ENCODE data around the gene FERMT2.
"Not testable (repeated sequence)": the region's sequence is repeated elsewhere in the genome, so short reads cannot be mapped to it uniquely, and the experiment has no call there.

FERMT2 gene

DNA sequence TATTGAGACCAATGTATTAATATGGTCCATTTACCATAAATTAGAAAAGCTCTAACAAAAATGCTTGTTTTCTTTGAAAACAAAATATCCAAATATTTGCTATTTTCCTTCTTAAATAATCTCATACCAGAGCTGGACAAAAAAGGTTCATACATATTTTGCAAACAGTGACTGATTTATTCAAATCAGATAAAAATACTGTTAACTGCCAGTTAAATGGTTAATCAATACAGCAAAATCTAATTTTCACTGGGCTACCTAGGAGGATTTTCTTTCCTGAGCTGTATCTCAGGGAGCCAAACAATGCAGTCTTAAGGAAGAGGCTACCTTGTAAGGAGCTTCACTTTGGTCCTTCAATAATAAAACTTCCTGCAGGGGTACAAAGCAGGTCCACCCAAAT lies 2.0 kb downstream of the FERMT2 start:
- no peak for FAIRE-seq
- DNase-seq (ENCODE audit: insufficient read length, low spot score) = no peak

DNA sequence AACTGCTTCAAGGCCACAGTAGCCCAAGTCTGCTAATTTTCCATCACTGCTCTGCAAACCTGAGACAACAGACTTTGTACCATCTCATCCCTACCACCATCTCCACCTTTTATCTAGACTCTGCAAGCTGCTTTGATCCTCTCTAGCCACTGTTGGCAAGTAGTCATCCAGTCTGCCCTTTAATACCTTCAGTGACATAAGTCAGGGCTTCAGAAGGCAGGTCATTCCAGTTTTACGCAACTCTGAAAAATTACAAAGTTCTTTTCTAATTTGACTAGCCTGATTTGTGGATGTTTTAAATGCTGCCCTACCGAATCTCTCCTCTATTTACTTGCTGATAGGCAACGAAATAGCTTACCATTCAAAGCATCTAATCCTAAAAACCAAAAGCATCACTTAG lies 2.8 kb downstream of the FERMT2 start:
- no peak for FAIRE-seq
- DNase-seq (ENCODE audit: insufficient read length, low spot score) = no peak

- FAIRE-seq (no peak), DNase-seq (ENCODE audit: insufficient read length, low spot score) (no peak)
These were observed 6.6 kb downstream of the FERMT2 start for GRCh38 chr14:52944254-52944653.

DNA sequence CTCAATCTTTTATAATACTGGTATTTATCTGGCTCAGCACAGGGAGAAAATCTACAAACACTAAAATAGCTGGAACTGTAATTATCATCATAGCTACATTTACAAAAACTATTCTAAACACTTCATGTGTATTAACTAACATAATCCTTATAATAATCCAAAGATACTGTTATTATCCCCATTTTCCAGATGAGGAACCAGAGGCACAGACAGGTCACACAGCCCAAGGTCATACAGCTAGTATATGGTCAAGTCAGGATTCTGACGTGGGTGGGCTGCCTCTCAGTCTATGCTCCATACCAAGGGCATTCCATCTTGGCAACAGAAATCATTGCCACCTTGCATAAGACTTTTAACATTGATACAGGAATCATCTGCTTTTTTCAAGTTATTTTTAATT lies 11.4 kb downstream of the FERMT2 start:
- FAIRE-seq (no peak), DNase-seq (ENCODE audit: insufficient read length, low spot score) (no peak)

DNA sequence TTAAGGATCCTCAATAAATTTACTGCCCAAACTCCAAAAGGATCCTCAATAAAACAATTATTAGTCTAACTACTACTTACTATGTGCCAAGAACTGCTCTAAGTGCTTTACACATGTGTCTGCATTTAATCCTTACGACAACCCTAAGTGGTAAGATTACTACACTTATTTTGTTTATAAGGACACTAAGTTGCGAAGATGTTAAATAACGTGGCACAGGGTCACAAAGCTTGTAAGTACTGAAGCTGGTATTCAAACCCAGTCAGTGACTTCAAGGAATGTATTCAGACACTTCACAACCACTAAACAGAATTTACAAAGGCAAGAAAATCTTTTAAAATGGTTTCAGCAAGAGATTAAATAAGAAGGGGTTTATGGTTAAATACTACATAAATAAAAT lies 13.0 kb downstream of the FERMT2 start:
- FAIRE-seq = no peak
- DNase-seq (ENCODE audit: insufficient read length, low spot score) = no peak

DNA sequence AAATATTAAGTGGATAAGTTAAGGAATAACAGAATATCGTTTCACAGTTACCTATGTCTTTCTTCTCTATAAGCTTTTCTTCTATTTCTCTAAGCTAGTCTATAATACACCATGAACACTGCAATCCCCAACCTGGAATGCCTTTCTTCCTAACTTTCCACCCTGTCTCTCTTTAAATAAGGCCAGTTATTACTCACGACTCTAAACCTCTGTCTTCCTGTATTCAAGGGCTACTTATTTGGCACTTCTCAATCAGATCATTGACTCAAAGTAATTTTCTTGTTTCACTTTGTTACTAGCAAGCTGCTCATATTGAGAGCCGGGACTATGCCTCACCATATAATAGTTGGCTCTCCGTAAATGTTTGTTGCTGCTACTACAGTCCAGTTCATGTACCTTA lies 13.5 kb downstream of the FERMT2 start:
- no peak for FAIRE-seq

GRCh38 chr14:52936437-52936836 lies 14.4 kb downstream of the FERMT2 start:
- DNase-seq (ENCODE audit: insufficient read length, low spot score) = no peak
- FAIRE-seq = no peak

More for the DNA sequence above, 13.5 kb downstream of the FERMT2 start:
- DNase-seq (ENCODE audit: insufficient read length, low spot score) = no peak

DNA sequence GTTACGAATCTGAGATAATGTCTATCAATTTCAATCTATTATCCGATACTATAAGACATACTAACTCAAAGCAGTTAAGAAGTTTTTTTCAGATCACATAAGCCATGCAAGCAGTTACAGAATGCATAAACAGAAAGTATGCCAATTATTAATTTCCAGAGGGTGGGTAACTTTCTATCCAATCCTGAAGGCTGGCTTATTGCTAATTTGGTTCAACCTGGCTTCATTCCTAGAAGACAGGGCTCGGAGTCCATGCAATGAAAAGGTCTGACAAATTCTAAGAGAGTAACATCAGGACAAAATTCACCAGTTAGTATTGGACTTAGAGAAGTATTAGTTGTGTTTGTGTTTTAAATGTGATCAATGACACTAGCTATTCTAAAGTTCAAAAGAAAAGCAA lies 15.0 kb downstream of the FERMT2 start:
- FAIRE-seq = no peak
- DNase-seq (ENCODE audit: insufficient read length, low spot score) = no peak

DNA sequence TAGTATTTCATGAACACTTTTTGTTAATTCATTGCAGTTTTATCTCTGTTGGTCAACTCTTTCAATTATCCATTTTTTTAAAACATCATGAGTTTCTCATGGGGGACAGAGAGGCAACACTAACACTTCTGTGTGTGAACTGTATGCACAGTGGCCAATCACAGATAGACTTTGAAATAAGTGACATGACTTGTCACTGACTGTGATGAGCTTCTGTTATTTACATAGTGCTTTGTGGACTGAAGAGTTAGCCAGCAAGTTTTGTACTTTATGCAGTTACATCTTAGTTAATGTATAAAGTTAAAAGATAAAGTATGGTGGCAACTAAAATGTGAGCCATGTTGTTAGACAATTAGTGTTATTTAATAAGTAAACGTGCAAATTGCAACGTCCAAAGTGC lies 16.1 kb downstream of the FERMT2 start:
- no peak for DNase-seq (ENCODE audit: insufficient read length, low spot score)
- FAIRE-seq = no peak

- FAIRE-seq (no peak), DNase-seq (ENCODE audit: insufficient read length, low spot score) (no peak)
These were observed 21.6 kb downstream of the FERMT2 start for GRCh38 chr14:52929192-52929807.

GRCh38 chr14:52926953-52927352 lies 23.9 kb downstream of the FERMT2 start:
- DNase-seq (ENCODE audit: insufficient read length, low spot score) (no peak), FAIRE-seq (no peak)

DNA sequence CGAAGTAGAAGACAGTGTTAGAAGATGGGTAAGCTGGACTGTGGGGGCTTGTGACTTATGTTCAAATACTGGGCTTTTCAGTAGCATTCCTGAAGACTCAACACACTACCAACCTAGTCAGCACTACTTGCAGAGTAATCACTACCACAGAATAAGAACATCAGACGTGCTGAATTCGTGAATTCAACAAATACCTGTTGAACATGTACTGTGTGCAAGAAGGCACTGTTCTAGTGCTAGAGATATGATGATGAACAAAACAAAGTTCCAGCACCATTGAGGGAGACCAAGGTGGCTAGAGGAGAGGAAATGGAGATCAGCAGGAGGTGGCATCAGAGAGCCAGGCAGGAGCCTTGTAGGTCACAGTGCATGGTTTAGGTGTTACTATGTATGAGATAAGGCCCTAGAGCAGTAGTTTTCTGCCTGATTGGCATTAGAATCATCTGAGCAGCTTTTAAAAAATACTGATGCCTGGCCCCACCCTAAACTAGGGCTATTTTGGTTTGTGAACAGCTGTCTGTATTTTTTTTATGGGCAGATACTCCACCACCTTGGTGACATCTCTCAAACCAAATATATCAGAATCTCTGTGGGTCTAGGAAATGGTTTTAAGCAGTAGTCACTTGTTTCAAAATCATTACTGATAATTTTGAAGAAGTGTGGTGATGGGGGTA lies 26.8 kb downstream of the FERMT2 start:
- no peak for FAIRE-seq
- DNase-seq (ENCODE audit: insufficient read length, low spot score) = no peak

DNA sequence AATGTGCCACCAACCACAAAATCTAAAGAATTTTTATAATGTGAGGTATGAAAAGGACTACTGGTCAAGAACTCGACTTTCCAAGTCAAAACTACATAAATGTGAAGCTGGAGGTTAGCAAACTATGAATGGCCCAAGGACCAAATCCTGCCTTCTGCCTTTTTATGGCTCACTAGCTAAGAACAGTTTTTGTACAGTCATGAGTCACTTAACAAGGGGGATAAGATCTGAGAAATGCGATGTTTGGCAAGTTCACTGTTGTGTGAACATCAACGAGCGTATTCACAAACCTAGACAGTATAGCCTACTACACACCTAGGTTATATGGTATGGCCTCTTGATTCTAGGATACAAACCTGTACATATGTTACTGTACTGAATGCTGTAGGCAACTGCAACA lies 28.2 kb downstream of the FERMT2 start:
- FAIRE-seq (no peak), DNase-seq (ENCODE audit: insufficient read length, low spot score) (no peak)

DNA sequence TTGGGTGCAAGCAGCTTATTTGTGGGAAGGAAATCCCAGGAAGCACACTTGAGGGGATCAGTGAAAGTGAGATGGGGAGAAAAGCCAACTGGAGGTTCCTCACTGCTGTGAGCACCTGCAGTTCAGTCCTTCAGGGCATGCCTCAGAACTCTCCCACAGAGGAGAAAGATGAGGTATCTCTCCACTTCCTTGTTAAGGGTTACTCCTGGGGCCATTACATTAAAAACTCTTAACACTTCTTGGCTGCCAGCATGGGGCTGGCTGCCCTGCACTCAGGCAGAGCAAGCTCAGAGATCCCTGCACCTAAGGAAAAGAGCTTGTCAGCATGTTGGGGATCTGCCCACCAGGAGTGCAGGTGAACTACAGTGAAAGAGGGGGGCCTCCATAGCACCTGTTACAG lies 28.8 kb downstream of the FERMT2 start:
- DNase-seq (ENCODE audit: insufficient read length, low spot score) = no peak
- no peak for FAIRE-seq

GRCh38 chr14:52920411-52920810 lies 30.4 kb downstream of the FERMT2 start:
- not testable (repeated sequence) for FAIRE-seq; DNase-seq (ENCODE audit: insufficient read length, low spot score)

- FAIRE-seq (no peak), DNase-seq (ENCODE audit: insufficient read length, low spot score) (no peak)
These were observed 30.9 kb downstream of the FERMT2 start for GRCh38 chr14:52919971-52920370.

- DNase-seq (ENCODE audit: insufficient read length, low spot score) (peak; percentile 4), FAIRE-seq (no peak)
These were observed 32.4 kb downstream of the FERMT2 start for GRCh38 chr14:52918486-52918885.

- DNase-seq (ENCODE audit: insufficient read length, low spot score) (no peak), FAIRE-seq (no peak)
These were observed 33.1 kb downstream of the FERMT2 start for GRCh38 chr14:52917735-52918134.

DNA sequence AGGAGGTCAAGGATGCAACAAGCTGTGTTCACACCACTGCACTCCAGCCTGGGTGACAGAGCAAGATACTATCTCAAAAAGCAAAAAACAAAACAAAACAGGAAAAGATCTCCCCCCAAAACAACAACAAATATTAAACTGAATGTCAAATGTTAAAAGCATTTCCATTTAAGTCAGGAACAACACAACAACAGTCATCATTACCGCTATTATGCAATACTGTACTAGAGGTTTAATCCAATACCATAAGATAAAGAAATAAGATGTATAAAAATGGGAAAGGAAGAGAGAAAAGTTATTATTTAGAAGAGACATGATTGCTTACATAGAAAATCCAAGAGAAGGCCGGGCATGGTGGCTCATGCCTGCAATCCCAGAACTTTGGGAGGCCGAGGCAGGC lies 36.6 kb downstream of the FERMT2 start:
- FAIRE-seq (no peak), DNase-seq (ENCODE audit: insufficient read length, low spot score) (no peak)

DNA sequence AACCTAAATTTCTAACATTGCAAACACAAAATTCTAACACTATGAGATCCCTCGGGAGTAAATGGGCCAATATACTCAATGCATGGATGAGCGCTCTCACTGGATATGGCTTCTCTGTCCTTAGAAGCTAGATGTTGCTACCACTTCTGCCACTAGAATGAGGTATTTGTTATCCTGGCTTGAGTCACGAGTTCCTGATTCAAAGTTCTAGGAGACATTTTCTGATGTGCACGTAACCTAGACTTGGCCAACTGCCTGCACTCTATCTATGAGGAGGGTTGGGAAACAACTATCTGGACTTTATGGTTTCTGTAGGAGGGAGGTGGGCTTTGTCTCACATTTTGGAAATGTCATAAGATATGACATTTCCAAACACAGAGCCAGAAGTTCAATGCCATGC lies 37.6 kb downstream of the FERMT2 start:
- FAIRE-seq (no peak), DNase-seq (ENCODE audit: insufficient read length, low spot score) (no peak)

- DNase-seq (ENCODE audit: insufficient read length, low spot score) (no peak), FAIRE-seq (no peak)
These were observed 38.9 kb downstream of the FERMT2 start for GRCh38 chr14:52911904-52912303.

DNA sequence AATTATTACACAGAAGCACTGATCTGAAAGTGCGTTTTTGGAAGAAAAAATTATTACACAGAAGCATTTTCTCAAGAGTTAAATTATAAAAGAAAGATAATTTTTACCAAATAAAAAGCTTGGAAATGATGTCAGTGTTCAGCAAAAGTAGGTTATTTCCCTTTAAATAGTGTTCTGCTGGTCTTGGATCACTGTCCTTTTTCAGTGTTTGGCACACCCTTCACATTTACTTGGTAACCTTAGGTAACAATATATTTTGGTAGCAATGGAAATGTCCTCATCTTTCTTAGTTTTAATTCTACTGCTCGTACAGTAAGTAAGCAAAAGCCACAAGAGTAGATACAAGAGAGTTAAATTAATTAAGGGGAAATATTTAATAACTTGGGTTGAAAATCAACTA lies 40.3 kb downstream of the FERMT2 start:
- FAIRE-seq (no peak), DNase-seq (ENCODE audit: insufficient read length, low spot score) (no peak)

GRCh38 chr14:52907949-52908348 lies 42.9 kb downstream of the FERMT2 start:
- DNase-seq (ENCODE audit: insufficient read length, low spot score) = no peak
- FAIRE-seq = no peak
